H1 (cell line): ENCODE measurements around the gene NOS3. TPM values are rescaled to one million over a fixed set of nuclear protein-coding genes. Genes with fewer than 3 reads are reported as not detected.

Experiments used
- YY1 ChIP-seq: IDR thresholded peaks from 2 replicates; pipeline ENCODE4 v1.6.1; 2011; ENCODE audit warnings: low read depth, mild to moderate bottlenecking, low read length
- polyA plus RNA-seq, 7 experiments: library from polyadenylated mRNA; depleted of rRNA in 3 of 7; stranded (reverse) in 5 of 7; unstranded in 2 of 7; fragments of >200 nt in 5 of 7; fragments of 200-250 nt in 2 of 7; gene quantifications; 1 replicate in 5 of 7; 2 replicates in 1 of 7; 4 replicates in 1 of 7; pipeline versions ENCODE4 v1.2.1 to v1.2.3, GENCODE V29; 2011 to 2013; ENCODE audit warnings: missing spikeins in 2 of 7, mixed read lengths in 2 of 7
- total RNA-seq: library from RNA; stranded (reverse); fragmentation: NEBNext Ultra II Directional; extraction: Animal tissue kit (Norgen Biotek cat#: 25700); gene quantifications from 2 replicates; pipeline ENCODE4 v1.2.1, GENCODE V29; 2021

The NOS3 gene
- total and polyA plus RNA-seq, 2 of the 8 experiments (the other 6 are each of a cell fraction or from before 2014, with no cell fraction given), result 4.4 to 16.2 TPM

- no peak for TF ChIP-seq YY1
Measured at GRCh38 chr7:151012911-151013347, 22.1 kb downstream of the NOS3 start (continued).
